H9 (cell line): ENCODE measurements around the gene CDSN. TPM values are rescaled to one million over a fixed set of nuclear protein-coding genes. Genes with fewer than 3 reads are reported as not detected.

Experiments
- DNase-seq: peaks from one replicate; pipeline ENCODE4 v3.0.0-alpha.2; 2017
- H2AFZ ChIP-seq: one replicate; pipeline ENCODE4 v1.6.1; 2013; ENCODE audit warnings: mild to moderate bottlenecking, low read length, control low read depth, moderate library complexity
- H2AK5ac ChIP-seq: 2 replicates; pipeline ENCODE4 v1.6.1; 2013; ENCODE audit warnings: low read length, control low read depth, mixed read lengths; ENCODE audit not compliant: insufficient read length
- H2BK120ac ChIP-seq: one replicate; pipeline ENCODE4 v1.6.1; 2013; ENCODE audit warnings: low read depth, mild to moderate bottlenecking, low read length, control low read depth, inconsistent platforms; ENCODE audit not compliant: poor library complexity, severe bottlenecking
- H2BK12ac ChIP-seq: 2 replicates; pipeline ENCODE4 v1.6.1; 2013; ENCODE audit warnings: low read length, control low read depth, mixed read lengths, low read depth; ENCODE audit not compliant: insufficient read length
- H2BK15ac ChIP-seq: 2 replicates; pipeline ENCODE4 v1.6.1; 2013; ENCODE audit warnings: low read depth, low read length, control low read depth
- H2BK20ac ChIP-seq: one replicate; pipeline ENCODE4 v1.6.1; 2013; ENCODE audit warnings: low read depth, mild to moderate bottlenecking, low read length, control low read depth, inconsistent platforms; ENCODE audit not compliant: poor library complexity, severe bottlenecking
- H2BK5ac ChIP-seq: 2 replicates; pipeline ENCODE4 v1.6.1; 2013; ENCODE audit warnings: low read length, control low read depth, mixed read lengths; ENCODE audit not compliant: insufficient read length
- H3K14ac ChIP-seq: 2 replicates; pipeline ENCODE4 v1.6.1; 2013; ENCODE audit warnings: low read length, control low read depth; ENCODE audit not compliant: insufficient read depth
- H3K18ac ChIP-seq: 2 replicates; pipeline ENCODE4 v1.6.1; 2013; ENCODE audit warnings: low read depth, mild to moderate bottlenecking, mixed read lengths, low read length, control low read depth; ENCODE audit not compliant: insufficient read length
- H3K23ac ChIP-seq: 2 replicates; pipeline ENCODE4 v1.6.1; 2013; ENCODE audit warnings: low read length, control low read depth, mixed read lengths, low read depth; ENCODE audit not compliant: insufficient read length
- H3K23me2 ChIP-seq: 2 replicates; pipeline ENCODE4 v1.6.1; 2013; ENCODE audit warnings: low read depth, mild to moderate bottlenecking, mixed read lengths, low read length, control low read depth; ENCODE audit not compliant: insufficient read length, poor library complexity, severe bottlenecking
- H3K27ac ChIP-seq: 2 replicates; pipeline ENCODE4 v1.5.1; 2013; ENCODE audit warnings: low read length, control low read depth, mixed read lengths, low read depth; ENCODE audit not compliant: insufficient read length
- H3K27me3 ChIP-seq: 2 replicates; pipeline ENCODE4 v1.6.1; 2013; ENCODE audit warnings: low read length, control low read depth, inconsistent platforms; ENCODE audit not compliant: insufficient read depth
- H3K4ac ChIP-seq: 2 replicates; pipeline ENCODE4 v1.6.1; 2013; ENCODE audit warnings: low read depth, mild to moderate bottlenecking, control low read depth, inconsistent platforms, low read length, moderate library complexity
- H3K4me1 ChIP-seq: 2 replicates; pipeline ENCODE4 v1.6.1; 2013; ENCODE audit warnings: low read length, control low read depth, inconsistent platforms; ENCODE audit not compliant: insufficient read depth
- H3K4me2 ChIP-seq: 2 replicates; pipeline ENCODE4 v1.6.1; 2013; ENCODE audit warnings: low read length, control low read depth, mixed read lengths; ENCODE audit not compliant: insufficient read length, insufficient read depth
- H3K56ac ChIP-seq: 2 replicates; pipeline ENCODE4 v1.6.1; 2013; ENCODE audit warnings: low read depth, mild to moderate bottlenecking, mixed read lengths, low read length, control low read depth; ENCODE audit not compliant: insufficient read length
- H3K79me1 ChIP-seq: 2 replicates; pipeline ENCODE4 v1.6.1; 2013; ENCODE audit warnings: low read depth, mild to moderate bottlenecking, moderate library complexity, low read length, control low read depth, inconsistent platforms; ENCODE audit not compliant: insufficient read depth, poor library complexity, severe bottlenecking
- H3K79me2 ChIP-seq: 2 replicates; pipeline ENCODE4 v1.6.1; 2013; ENCODE audit warnings: low read length, control low read depth, inconsistent platforms; ENCODE audit not compliant: insufficient read depth
- H3K9ac ChIP-seq: 2 replicates; pipeline ENCODE4 v1.6.1; 2013; ENCODE audit warnings: low read length, control low read depth, mixed read lengths; ENCODE audit not compliant: insufficient read length; ENCODE audit errors: extremely low read depth
- H3K9me3 ChIP-seq: one replicate; pipeline ENCODE4 v1.6.1; 2013; ENCODE audit warnings: low read depth, low read length, inconsistent platforms; ENCODE audit not compliant: control insufficient read depth
- H3T11ph ChIP-seq: one replicate; pipeline ENCODE4 v1.6.1; 2013; ENCODE audit warnings: mild to moderate bottlenecking, low read length, control low read depth, inconsistent platforms
- H4K20me1 ChIP-seq: one replicate; pipeline ENCODE4 v1.6.1; 2013; ENCODE audit not compliant: control insufficient read depth, insufficient read length, insufficient read depth
- H4K5ac ChIP-seq: 2 replicates; pipeline ENCODE4 v1.6.1; 2013; ENCODE audit warnings: low read depth, mild to moderate bottlenecking, mixed read lengths, low read length, control low read depth; ENCODE audit not compliant: insufficient read length
- H4K8ac ChIP-seq: replicated peaks from 2 replicates; pipeline ENCODE4 v1.6.1; 2013; ENCODE audit warnings: low read length, control low read depth, mixed read lengths, low read depth; ENCODE audit not compliant: insufficient read length
- H4K91ac ChIP-seq: 2 replicates; pipeline ENCODE4 v1.6.1; 2013; ENCODE audit warnings: low read depth, mild to moderate bottlenecking, moderate library complexity, mixed read lengths, low read length, control low read depth; ENCODE audit not compliant: insufficient read length
- H3K27ac Mint-ChIP-seq, 3 experiments: 2 replicates in 2 of 3; 3 replicates in 1 of 3; pipeline ENCODE4 v1.8.0; 2020 to 2021; ENCODE audit warnings: mixed read lengths in 3 of 3, mild to moderate bottlenecking in 1 of 3, moderate library complexity in 1 of 3
- H3K27me3 Mint-ChIP-seq: 2 replicates; pipeline ENCODE4 v1.8.0; 2021; ENCODE audit warnings: low read depth, mild to moderate bottlenecking, moderate library complexity, mixed read lengths
- H3K36me3 Mint-ChIP-seq, 3 experiments: 2 replicates in 2 of 3; 3 replicates in 1 of 3; pipeline ENCODE4 v1.8.0; 2020 to 2021; ENCODE audit warnings: low read depth in 3 of 3, mixed read lengths in 3 of 3; ENCODE audit not compliant: insufficient read depth in 1 of 3
- H3K4me1 Mint-ChIP-seq, 2 experiments: 2 replicates each; pipeline ENCODE4 v1.8.0; 2020; ENCODE audit warnings: mixed read lengths in 2 of 2
- H3K4me3 Mint-ChIP-seq, 2 experiments: 2 replicates in 1 of 2; 3 replicates in 1 of 2; pipeline ENCODE4 v1.8.0; 2020 to 2021; ENCODE audit warnings: mild to moderate bottlenecking in 2 of 2, mixed read lengths in 2 of 2, moderate library complexity in 1 of 2
- H3K9me3 Mint-ChIP-seq, 2 experiments: 2 replicates in 1 of 2; 3 replicates in 1 of 2; pipeline ENCODE4 v1.8.0; 2020; ENCODE audit warnings: mild to moderate bottlenecking in 2 of 2, mixed read lengths in 2 of 2, moderate library complexity in 1 of 2
- CTCF ChIP-seq: fragments of 200-600 bp; sonication (generic); conservative IDR thresholded peaks from 3 replicates; pipeline ENCODE4 v1.8.0; 2021; ENCODE audit warnings: antibody characterized with exemption, mild to moderate bottlenecking
- WGBS: extraction: QIAGEN DNeasy Blood & Tissue Kit; methylation state at CpG from one replicate; pipeline ENCODE4 v1.1.7; 2013; ENCODE audit warnings: missing lambda C conversion rate, low lambda C conversion rate, mixed read lengths; ENCODE audit not compliant: insufficient read length; ENCODE audit errors: extremely low coverage; 5-methylcytosine and 5-hydroxymethylcytosine counted together
- total RNA-seq: library from RNA; stranded (reverse); gene quantifications from 2 replicates; pipeline ENCODE4 v1.2.1, GENCODE V29; 2021

CDSN gene
- total RNA-seq, 1 experiment from 2014 or later: not detected

- DNase-seq: no peak
- Histone ChIP-seq H2AFZ (no peak overlapping the region), H4K91ac (no peak overlapping the region), H2BK20ac (no peak overlapping the region), H2BK120ac (no peak overlapping the region), H3K23ac (no peak overlapping the region), H3K56ac (no peak overlapping the region), H4K5ac (no peak overlapping the region), H3K27me3 (no peaks in the 10 kb centered on the region), H3K18ac (no peak overlapping the region), H3K23me2 (peaks cover 22% of the 10 kb centered on the region), H2BK15ac (no peak overlapping the region), H2BK5ac (no peak overlapping the region), H3T11ph (no peak overlapping the region), H3K79me2 (peaks cover 43% of the 10 kb centered on the region), H4K20me1 (no peaks in the 10 kb centered on the region), H3K27ac (no peak overlapping the region), H3K79me1 (no peaks in the 10 kb centered on the region), H3K4me2 (peak overlapping the region; percentile 97), H3K9me3 (no peaks in the 10 kb centered on the region), H2BK12ac (no peak overlapping the region), H2AK5ac (no peak overlapping the region), H4K8ac (no peak overlapping the region), H3K4me1 (peaks cover 10% of the 10 kb centered on the region), H3K9ac (peak overlapping the region; percentile 94), H3K4ac (no peak overlapping the region), H3K14ac (no peak overlapping the region)
- Mint-ChIP-seq H3K4me1 (peaks cover 64 to 88% of the 10 kb centered on the region in 2 experiments), H3K27me3 (no peaks in the 10 kb centered on the region; the same call in 1 of the 2 replicates), H3K4me3 (peak overlapping the region; percentile 91), H3K36me3 (peaks cover 29 to 58% (median 42%) of the 10 kb centered on the region in 3 experiments), H3K27ac (peak overlapping the region; percentile 41 to 100 (median 79); a peak in 6 of 7 replicates), H3K9me3 (no peaks in the 10 kb centered on the region; a peak in 1 of 5 replicates)
- no CpG with 5 or more reads among the region's 10 CpGs for WGBS
- TF ChIP-seq CTCF: no peak
Observed at GRCh38 chr6:31169123-31169857, 49.0 kb upstream of the CDSN start.
